GM12875 (cell line): ENCODE results near the gene CMYA5.
"Not testable (repeated sequence)": the region's sequence is repeated elsewhere in the genome, so short reads cannot be mapped to it uniquely, and the experiment has no call there.

ENCODE experiments used
- H3K4me3 ChIP-seq: one replicate; pipeline ENCODE4 v1.5.1; 2011; ENCODE audit warnings: low read depth, low read length, control low read depth
- CTCF ChIP-seq: IDR thresholded peaks from 2 replicates; pipeline ENCODE4 v1.5.1; 2011; ENCODE audit warnings: low read depth, mild to moderate bottlenecking, control low read depth, inconsistent platforms, low read length, moderate library complexity, borderline replicate concordance; ENCODE audit not compliant: insufficient read depth

The CMYA5 gene

GRCh38 chr5:79702606-79703380 is 13.2 kb downstream of the CMYA5 start:
- TF ChIP-seq CTCF = peak; percentile 57
- no peak overlapping the region for H3K4me3 ChIP-seq

- no peak for TF ChIP-seq CTCF
- no peak overlapping the region for H3K4me3 ChIP-seq
Measured at GRCh38 chr5:79703381-79703645, 13.7 kb downstream of the CMYA5 start.

GRCh38 chr5:79704553-79704952 is 14.9 kb downstream of the CMYA5 start:
- no peak overlapping the region for H3K4me3 ChIP-seq
- no peak for TF ChIP-seq CTCF

- no peak overlapping the region for H3K4me3 ChIP-seq
- no peak for TF ChIP-seq CTCF
Measured at GRCh38 chr5:79705632-79706031, 16.0 kb downstream of the CMYA5 start.

GRCh38 chr5:79706317-79706716 is 16.7 kb downstream of the CMYA5 start:
- H3K4me3 ChIP-seq = not testable (repeated sequence)

GRCh38 chr5:79707535-79707934 is 17.9 kb downstream of the CMYA5 start:
- H3K4me3 ChIP-seq = no peak overlapping the region
- no peak for TF ChIP-seq CTCF

GRCh38 chr5:79712741-79713140 is 23.1 kb downstream of the CMYA5 start:
- no peak overlapping the region for H3K4me3 ChIP-seq
- no peak for TF ChIP-seq CTCF

GRCh38 chr5:79713727-79714126 is 24.1 kb downstream of the CMYA5 start:
- no peak for TF ChIP-seq CTCF
- H3K4me3 ChIP-seq = no peak overlapping the region
